Left ventricle myocardium inferior (tissue), 1 donor: ENCODE measurements around the gene POLR3B. TPM values are rescaled to one million over a fixed set of nuclear protein-coding genes. Genes with fewer than 3 reads are reported as not detected.

Source experiments
- DNase-seq: peaks from one replicate; pipeline ENCODE4 v3.0.0-alpha.2; 2020
- H3K27ac ChIP-seq: fragments of 200-600 bp; replicated peaks from 2 replicates; pipeline ENCODE4 v1.8.0; 2021
- H3K27me3 ChIP-seq: fragments of 200-600 bp; 2 replicates; pipeline ENCODE4 v1.8.0; 2021; ENCODE audit warnings: low read depth
- H3K36me3 ChIP-seq: fragments of 200-600 bp; 2 replicates; pipeline ENCODE4 v1.8.0; 2021
- H3K4me1 ChIP-seq: fragments of 200-600 bp; 2 replicates; pipeline ENCODE4 v1.8.0; 2021
- H3K4me3 ChIP-seq: fragments of 200-600 bp; 2 replicates; pipeline ENCODE4 v1.8.0; 2021; ENCODE audit warnings: mild to moderate bottlenecking, moderate library complexity
- H3K9me3 ChIP-seq: fragments of 200-600 bp; replicated peaks from 2 replicates; pipeline ENCODE4 v1.8.0; 2021
- intact Hi-C: fragments of 100-400 bp; cut with micrococcal nuclease; formaldehyde crosslinking; loops from one replicate; pipeline ENCODE4 v1.11.0; 2022
- long read RNA-seq: library from polyadenylated mRNA; unstranded; transcript quantifications from one replicate; pipeline ENCODE4 v2.0.0, GENCODE V29; 2021
- total RNA-seq: library from RNA; stranded (reverse); fragmentation: NEBNext Ultra II Directional; extraction: Animal tissue kit (Norgen Biotek cat#: 25700); gene quantifications from one replicate; pipeline ENCODE4 v1.2.1, GENCODE V29; 2021
- TF ChIP-seq, protein P1 (sequence below): fragments of 200-600 bp; IDR thresholded peaks from 2 replicates; pipeline ENCODE4 v1.8.0; 2021; ENCODE audit warnings: antibody characterized with exemption, mild to moderate bottlenecking, borderline replicate concordance
- donor health status: DM: no; HTN: yes; CAD: no; lungs with severe emphysema.

The POLR3B gene
- total RNA-seq: 8.5 TPM
- long read RNA-seq, full-length matches to known transcripts: 19 of 23 reads
- long read RNA-seq, partial matches to known transcripts: 0 of 23 reads
- long read RNA-seq, other reads (novel, unspliced or antisense): 4 of 23 reads

DNA sequence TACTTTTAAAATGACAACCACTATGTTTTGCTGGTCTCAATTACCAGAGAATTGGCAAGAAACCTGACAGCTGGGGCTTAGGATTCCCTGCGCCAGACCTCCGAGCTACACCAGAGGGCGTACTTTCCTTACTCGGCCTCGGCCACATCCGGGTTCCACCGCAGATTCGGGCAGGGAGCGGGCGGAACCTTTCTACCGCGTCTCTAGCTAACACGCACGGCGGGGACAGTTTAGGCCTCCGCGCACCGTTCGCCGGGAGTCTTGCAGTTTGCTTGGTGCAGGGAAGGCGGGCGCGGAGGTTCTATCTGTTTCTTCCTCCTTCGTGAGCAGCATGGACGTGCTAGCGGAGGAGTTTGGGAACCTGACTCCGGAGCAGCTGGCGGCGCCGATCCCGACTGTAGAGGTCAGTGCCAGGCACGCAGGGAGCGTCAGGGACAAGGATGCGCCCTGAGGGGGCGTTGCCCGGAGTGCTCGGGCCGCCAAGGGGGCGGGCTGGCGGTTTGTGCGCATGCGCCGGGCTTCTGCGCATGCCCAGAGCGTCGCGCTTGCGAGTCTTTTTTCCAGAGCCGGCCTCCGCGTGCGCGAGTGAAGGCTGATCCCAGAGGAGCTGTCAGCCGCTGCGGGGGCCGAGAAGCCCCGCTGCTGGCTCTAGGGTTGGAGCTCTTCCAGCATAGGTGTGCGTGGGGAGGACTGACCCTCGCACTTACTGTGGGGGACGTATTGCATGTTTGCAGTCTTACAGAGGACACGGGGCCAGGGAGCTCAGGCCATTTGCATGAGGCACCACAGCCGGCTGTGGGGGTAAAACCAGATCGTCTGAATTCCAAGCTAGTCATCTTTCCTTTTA, at the start of gene POLR3B:
Gene POLR3B, plus strand, starts transcription at position 200 of the 847 bp plus-strand sequence. Its CDS starts 132 bp downstream, at position 332.
- peaks cover 27% of the 10 kb centered on the region for H3K4me1 ChIP-seq
- intact Hi-C loops: no loop called here
- TF ChIP-seq, protein P1, sequence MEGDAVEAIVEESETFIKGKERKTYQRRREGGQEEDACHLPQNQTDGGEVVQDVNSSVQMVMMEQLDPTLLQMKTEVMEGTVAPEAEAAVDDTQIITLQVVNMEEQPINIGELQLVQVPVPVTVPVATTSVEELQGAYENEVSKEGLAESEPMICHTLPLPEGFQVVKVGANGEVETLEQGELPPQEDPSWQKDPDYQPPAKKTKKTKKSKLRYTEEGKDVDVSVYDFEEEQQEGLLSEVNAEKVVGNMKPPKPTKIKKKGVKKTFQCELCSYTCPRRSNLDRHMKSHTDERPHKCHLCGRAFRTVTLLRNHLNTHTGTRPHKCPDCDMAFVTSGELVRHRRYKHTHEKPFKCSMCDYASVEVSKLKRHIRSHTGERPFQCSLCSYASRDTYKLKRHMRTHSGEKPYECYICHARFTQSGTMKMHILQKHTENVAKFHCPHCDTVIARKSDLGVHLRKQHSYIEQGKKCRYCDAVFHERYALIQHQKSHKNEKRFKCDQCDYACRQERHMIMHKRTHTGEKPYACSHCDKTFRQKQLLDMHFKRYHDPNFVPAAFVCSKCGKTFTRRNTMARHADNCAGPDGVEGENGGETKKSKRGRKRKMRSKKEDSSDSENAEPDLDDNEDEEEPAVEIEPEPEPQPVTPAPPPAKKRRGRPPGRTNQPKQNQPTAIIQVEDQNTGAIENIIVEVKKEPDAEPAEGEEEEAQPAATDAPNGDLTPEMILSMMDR: peak; percentile 95

DNA sequence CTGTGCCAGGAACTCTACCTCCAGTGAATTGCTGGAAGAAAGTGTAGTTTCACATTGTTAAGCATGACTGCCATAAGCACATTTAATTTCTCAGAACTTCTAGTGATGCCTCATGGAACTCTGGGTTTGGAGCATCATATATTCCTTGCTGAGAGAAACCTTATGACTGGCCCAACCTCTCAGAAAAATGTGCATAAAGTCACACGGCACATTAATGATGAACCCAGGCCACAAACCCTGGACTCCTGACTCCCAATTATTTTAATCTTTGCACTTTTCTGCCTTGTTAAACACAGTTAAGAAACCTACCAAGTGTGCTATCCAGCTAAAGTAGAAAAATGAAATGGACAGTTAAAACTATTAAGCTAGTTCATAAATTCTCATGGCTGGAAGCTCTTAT, 49.4 kb upstream of the POLR3B start:
- intact Hi-C loops: no loop called here
- H3K27ac ChIP-seq: peak overlapping the region; percentile 98
- H3K4me1 ChIP-seq: peaks cover 92% of the 10 kb centered on the region

More for the DNA sequence above, at the start of gene POLR3B:
- Histone ChIP-seq H3K27me3 (no peaks in the 10 kb centered on the region), H3K4me3 (peak within 1 kb of the TSS; percentile 81), H3K27ac (peak within 1 kb of the TSS; percentile 99), H3K36me3 (no peaks in the 10 kb centered on the region), H3K9me3 (no peaks in the 10 kb centered on the region)
- peak; percentile 95 for DNase-seq

DNA sequence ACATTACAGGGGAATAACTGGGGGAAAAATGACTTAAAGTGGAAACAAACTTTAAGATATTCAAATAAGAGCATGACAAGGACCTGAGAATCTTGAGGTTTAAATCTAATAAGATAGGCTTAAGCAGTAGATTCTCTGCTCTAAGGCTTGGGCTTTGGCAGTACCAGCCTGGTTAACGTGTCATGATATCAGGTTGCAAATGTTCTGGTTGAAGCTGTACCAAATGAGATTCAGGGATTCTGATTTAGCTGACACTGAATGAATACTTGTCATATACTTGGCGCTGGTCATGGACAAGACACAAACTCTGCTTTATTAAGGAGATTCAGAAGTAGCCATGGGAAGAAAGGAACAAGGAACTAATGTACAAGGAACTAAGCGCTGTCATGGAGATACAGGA, 48.9 kb upstream of the POLR3B start:
- intact Hi-C loops: no loop called here
- H3K9me3 ChIP-seq: no peaks in the 10 kb centered on the region
- H3K27ac ChIP-seq: peak overlapping the region; percentile 98
- peaks cover 87% of the 10 kb centered on the region for H3K4me1 ChIP-seq
- no peak for DNase-seq
- TF ChIP-seq, protein P1: no peak
- H3K4me3 ChIP-seq: no peak overlapping the region
- no peaks in the 10 kb centered on the region for H3K27me3 ChIP-seq
- peaks cover 21% of the 10 kb centered on the region for H3K36me3 ChIP-seq

More for the DNA sequence above, 49.4 kb upstream of the POLR3B start:
- H3K36me3 ChIP-seq: peaks cover 17% of the 10 kb centered on the region
- no peaks in the 10 kb centered on the region for H3K9me3 ChIP-seq
- no peak for DNase-seq
- no peak overlapping the region for H3K4me3 ChIP-seq
- TF ChIP-seq, protein P1: no peak
- H3K27me3 ChIP-seq: no peaks in the 10 kb centered on the region

DNA sequence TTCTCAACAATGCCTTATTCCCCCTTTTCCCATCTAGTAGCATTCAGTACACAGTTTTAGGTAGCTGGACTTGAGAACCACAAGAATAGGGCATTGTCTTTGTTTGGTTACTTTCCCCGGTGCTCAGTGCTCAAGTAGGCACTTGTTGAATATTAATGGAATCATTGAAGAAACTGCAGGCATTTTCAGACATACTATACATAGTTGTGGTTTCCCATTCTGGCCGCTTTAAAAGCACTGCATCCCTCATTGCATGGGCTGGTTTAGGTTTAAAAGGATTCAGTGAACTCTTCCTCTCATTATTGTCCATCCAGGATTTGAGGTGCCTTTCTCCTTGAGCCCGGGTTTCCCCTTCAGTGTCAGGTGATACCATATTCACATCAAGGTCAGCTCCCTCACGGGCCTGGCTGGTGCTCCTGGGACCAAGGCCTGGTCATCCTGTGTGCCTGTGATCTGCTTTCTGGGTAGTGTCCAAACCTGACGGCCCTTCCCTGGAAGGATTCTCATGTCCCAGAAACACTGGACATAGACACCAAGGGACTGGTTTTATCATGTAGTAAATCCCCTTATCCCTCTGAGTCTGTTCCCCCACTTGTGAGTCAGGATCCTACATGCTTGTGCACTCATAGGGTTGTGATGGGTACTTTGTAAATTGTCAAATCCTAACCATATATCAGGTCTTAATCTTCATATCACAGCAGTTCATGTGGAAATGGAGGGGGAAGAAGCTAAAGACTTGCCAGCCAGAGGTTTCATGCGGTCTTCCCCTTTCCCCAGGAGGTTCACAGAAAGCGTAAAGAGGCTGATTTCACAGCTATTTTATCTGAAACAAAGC, 47.7 kb upstream of the POLR3B start:
- peaks cover 77% of the 10 kb centered on the region for H3K4me1 ChIP-seq
- intact Hi-C loops: no loop called here
- H3K27me3 ChIP-seq: no peaks in the 10 kb centered on the region
- no peak for DNase-seq
- H3K4me3 ChIP-seq: no peak overlapping the region
- H3K36me3 ChIP-seq: peaks cover 32% of the 10 kb centered on the region
- no peaks in the 10 kb centered on the region for H3K9me3 ChIP-seq
- TF ChIP-seq, protein P1: no peak
- H3K27ac ChIP-seq: peak overlapping the region; percentile 98

DNA sequence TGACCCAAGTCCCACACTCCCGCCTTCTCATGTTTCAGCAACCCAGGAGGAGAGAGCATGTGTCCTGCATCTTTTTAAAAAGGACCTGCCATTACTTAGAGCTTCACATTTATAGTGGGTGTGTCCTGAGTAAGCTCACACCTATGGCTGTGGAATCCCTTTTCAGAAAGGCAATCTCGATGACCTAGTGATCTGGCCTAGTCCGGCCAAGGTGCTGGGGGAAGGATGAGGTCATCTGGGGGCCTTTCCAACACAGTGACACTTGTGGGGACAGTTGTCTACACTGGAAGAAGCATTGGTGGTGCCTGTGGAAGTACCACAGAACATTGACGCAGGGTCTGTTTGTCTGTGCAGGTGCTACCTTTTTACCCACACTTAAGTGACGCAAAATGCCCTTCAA, 46.9 kb upstream of the POLR3B start:
- no peak overlapping the region for H3K4me3 ChIP-seq
- H3K27ac ChIP-seq: peak overlapping the region; percentile 98
- intact Hi-C loops: no loop called here
- H3K4me1 ChIP-seq: peaks cover 77% of the 10 kb centered on the region
- no peak for DNase-seq
- H3K36me3 ChIP-seq: peaks cover 40% of the 10 kb centered on the region
- TF ChIP-seq, protein P1: no peak
- H3K27me3 ChIP-seq: no peaks in the 10 kb centered on the region
- H3K9me3 ChIP-seq: no peaks in the 10 kb centered on the region
